ENCODE measurements around the gene USF1.
"Not testable (repeated sequence)": the region's sequence is repeated elsewhere in the genome, so short reads cannot be mapped to it uniquely, and the experiment has no call there.

DNA sequence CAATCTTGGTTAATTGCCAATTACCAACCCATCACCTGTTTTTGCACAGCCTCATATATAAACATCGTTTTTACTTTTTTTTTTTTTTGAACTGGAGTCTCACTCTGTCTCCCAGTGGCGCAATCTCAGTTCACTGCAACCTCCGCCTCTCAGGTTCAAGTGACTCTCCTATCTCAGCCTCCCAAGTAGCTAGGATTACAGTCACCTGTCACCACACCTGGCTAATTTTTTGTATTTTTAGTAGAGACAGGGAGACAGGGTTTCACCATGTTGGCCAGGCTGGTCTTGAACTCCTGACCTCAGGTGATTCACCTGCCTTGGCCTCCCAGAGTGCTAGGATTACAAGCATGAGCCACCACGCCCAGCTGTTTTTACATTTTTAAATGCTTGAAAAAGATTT is 53.7 kb downstream of the USF1 start:
- TF ChIP-seq, protein P1, sequence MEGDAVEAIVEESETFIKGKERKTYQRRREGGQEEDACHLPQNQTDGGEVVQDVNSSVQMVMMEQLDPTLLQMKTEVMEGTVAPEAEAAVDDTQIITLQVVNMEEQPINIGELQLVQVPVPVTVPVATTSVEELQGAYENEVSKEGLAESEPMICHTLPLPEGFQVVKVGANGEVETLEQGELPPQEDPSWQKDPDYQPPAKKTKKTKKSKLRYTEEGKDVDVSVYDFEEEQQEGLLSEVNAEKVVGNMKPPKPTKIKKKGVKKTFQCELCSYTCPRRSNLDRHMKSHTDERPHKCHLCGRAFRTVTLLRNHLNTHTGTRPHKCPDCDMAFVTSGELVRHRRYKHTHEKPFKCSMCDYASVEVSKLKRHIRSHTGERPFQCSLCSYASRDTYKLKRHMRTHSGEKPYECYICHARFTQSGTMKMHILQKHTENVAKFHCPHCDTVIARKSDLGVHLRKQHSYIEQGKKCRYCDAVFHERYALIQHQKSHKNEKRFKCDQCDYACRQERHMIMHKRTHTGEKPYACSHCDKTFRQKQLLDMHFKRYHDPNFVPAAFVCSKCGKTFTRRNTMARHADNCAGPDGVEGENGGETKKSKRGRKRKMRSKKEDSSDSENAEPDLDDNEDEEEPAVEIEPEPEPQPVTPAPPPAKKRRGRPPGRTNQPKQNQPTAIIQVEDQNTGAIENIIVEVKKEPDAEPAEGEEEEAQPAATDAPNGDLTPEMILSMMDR (IDR thresholded peaks at IDR 0.05 in 2 of 3, conservative IDR thresholded peaks at IDR 0.05 in 1 of 3; ENCODE audit: insufficient read depth in 2 of 3, low read depth in 1 of 3, low read length in 3 of 3): not testable (repeated sequence)
- not testable (repeated sequence) for TF ChIP-seq USF2 (CRISPR knock-in tag; IDR thresholded peaks at IDR 0.05); COPS2 (conservative IDR thresholded peaks at IDR 0.05); KAT2B (IDR thresholded peaks at IDR 0.05; ENCODE audit: low read depth, low read length); EZH2 (IDR thresholded peaks at IDR 0.05; ENCODE audit: borderline replicate concordance, low read depth, low read length); SIX5 (IDR thresholded peaks at IDR 0.05; ENCODE audit: borderline replicate concordance in 1 of 2, insufficient read depth in 1 of 2, low read depth in 1 of 2, low read length in 2 of 2); POLR2AphosphoS2 (IDR thresholded peaks at IDR 0.05; ENCODE audit: low read length); ZSCAN29 (IDR thresholded peaks at IDR 0.05); SRSF9 (IDR thresholded peaks at IDR 0.05; ENCODE audit: borderline replicate concordance, low read depth, low read length); HMGXB4 (CRISPR knock-in tag; IDR thresholded peaks at IDR 0.05); GABPB1 (CRISPR knock-in tag; IDR thresholded peaks at IDR 0.05); SMARCC2 (IDR thresholded peaks at IDR 0.05; ENCODE audit: low read depth); HSF4 (CRISPR knock-in tag; IDR thresholded peaks at IDR 0.05; ENCODE audit: borderline replicate concordance); HDAC6 (IDR thresholded peaks at IDR 0.05; ENCODE audit: low read depth, low read length)
